ENCODE measurements around the gene HVCN1.

The HVCN1 gene

DNA sequence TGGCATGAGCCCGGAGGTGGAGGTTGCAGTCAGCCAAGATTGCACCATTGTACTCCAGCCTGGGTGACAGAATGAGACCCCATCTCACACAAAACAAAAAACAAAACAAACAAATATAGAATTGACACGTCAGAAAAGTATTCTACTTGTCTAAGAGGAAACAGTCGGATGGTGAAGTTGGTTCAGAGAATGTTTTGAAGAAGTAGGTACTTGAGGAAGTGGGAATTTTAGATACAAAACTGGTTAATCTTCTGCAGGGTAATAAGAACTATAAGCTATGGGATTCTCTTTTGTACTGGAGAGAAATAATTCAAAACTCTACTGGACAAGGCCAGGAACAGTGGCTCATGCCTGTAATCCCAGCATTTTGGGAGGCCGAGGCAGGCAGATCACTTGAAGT is 89.6 kb downstream of the HVCN1 start:
- H3K27me3 ChIP-seq = no peaks in the 10 kb centered on the region
- DNase-seq = no peak
- no peak overlapping the region for H3K4me3 ChIP-seq (ENCODE audit: low read depth, low read length)
- H3K4me1 ChIP-seq = no peaks in the 10 kb centered on the region
- no peaks in the 10 kb centered on the region for H3K36me3 ChIP-seq
- TF ChIP-seq CTCF (IDR thresholded peaks at IDR 0.05; ENCODE audit: low read depth, low read length) = no peak
- no peaks in the 10 kb centered on the region for H3K9me3 ChIP-seq
